Dermis blood vessel endothelial cell (primary cell): ENCODE measurements around the gene MEIOB. TPM values are rescaled to one million over a fixed set of nuclear protein-coding genes. Genes with fewer than 3 reads are reported as not detected.
"Not testable (repeated sequence)": the region's sequence is repeated elsewhere in the genome, so short reads cannot be mapped to it uniquely, and the experiment has no call there.

Experiments used
- DNase-seq: peaks from one replicate; pipeline ENCODE4 v3.0.0; 2010
- total RNA-seq: library from RNA; depleted of rRNA; stranded (reverse); fragments of >200 nt; gene quantifications from 2 replicates; pipeline ENCODE4 v1.2.3, GENCODE V29; 2014

The MEIOB gene, protein sequence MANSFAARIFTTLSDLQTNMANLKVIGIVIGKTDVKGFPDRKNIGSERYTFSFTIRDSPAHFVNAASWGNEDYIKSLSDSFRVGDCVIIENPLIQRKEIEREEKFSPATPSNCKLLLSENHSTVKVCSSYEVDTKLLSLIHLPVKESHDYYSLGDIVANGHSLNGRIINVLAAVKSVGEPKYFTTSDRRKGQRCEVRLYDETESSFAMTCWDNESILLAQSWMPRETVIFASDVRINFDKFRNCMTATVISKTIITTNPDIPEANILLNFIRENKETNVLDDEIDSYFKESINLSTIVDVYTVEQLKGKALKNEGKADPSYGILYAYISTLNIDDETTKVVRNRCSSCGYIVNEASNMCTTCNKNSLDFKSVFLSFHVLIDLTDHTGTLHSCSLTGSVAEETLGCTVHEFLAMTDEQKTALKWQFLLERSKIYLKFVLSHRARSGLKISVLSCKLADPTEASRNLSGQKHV
- total RNA-seq, result not detected in 2 replicates

- peak; percentile 38 for DNase-seq
Measured at GRCh38 chr16:1871974-1872635, at the start of gene MEIOB. TSS of gene MEIOB (minus strand) at chr16:1872164. CDS start at chr16:1868175, 3,989 bp downstream.

DNA sequence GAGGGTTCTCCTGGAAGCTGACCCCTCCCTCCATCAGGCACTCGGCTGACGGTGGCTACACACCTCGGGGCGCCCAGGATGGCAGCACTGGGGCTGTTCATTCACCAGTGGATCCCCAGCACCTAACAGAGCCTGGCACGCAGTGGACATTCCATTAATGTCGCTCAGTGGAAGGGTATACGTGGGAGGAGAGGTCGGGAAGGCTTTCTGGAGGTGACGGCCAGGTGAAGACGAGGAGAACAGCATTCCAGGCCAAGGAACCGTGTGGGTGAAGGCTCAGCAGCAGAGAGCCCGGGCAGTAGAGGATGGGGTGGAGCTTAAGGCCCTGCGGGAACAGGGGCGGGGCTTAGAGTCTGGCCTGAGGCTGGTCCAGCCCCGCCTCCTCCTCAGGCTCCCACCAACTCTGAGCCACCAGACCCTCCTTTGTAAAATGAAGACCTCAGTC, 48.8 kb upstream of the MEIOB start:
- DNase-seq, result peak; percentile 33

DNA sequence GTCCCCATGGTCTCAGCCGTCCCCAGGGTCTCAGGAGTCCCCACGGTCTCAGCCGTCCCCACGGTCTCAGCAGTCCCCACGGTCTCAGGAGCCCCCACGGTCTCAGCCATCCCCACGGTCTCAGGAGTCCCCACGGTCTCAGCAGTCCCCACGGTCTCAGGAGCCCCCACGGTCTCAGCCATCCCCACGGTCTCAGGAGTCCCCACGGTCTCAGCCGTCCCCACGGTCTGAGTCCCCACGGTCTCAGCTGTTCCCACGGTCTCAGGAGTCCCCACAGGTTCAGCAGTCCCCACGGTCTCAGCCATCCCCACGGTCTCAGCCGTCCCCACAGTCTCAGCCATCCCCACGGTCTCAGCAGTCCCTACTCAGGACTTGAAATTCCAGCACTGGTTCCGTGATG, 48.2 kb upstream of the MEIOB start:
- DNase-seq, result not testable (repeated sequence)

DNA sequence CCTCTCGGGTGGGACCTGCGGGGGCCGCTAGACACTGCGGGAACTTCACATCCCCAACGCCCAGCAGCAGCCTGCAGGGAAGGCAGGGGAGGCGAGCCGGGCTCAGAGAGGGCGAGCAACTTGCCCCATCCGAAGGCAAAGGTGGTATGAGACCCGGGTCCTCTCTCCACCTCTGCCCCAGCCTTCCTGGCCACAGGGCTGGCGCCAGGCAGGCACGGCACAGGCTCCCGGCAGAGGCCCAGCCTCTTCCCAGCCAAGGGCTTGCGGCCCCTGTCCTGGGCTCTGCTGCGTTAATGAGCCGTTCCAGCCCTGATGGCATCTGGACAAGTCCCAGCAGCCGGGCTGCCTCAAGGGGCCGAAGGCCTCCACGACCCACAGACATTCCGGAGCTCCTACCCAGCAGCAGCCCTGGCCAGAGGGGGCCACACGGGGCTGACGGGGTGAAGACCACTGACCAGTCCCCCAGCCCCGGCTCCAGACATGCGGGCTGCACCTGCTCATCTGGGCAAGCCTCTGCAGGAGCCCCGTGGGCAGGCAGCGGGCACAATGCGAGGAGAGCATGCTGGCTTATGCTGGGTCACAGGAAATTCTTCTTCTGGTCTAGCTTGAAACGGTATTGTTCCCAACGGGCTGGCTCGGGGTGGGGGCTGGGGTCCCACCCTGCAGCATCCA, 47.5 kb upstream of the MEIOB start:
- DNase-seq, result no peak

- no peak for DNase-seq
Measured at GRCh38 chr16:1918351-1919326, 46.7 kb upstream of the MEIOB start, which contains the start of gene HS3ST6. TSS of gene HS3ST6 (minus strand) at chr16:1918415. CDS start at chr16:1918323, 92 bp downstream.

GRCh38 chr16:1917665-1918350, 45.8 kb upstream of the MEIOB start:
- no peak for DNase-seq

DNA sequence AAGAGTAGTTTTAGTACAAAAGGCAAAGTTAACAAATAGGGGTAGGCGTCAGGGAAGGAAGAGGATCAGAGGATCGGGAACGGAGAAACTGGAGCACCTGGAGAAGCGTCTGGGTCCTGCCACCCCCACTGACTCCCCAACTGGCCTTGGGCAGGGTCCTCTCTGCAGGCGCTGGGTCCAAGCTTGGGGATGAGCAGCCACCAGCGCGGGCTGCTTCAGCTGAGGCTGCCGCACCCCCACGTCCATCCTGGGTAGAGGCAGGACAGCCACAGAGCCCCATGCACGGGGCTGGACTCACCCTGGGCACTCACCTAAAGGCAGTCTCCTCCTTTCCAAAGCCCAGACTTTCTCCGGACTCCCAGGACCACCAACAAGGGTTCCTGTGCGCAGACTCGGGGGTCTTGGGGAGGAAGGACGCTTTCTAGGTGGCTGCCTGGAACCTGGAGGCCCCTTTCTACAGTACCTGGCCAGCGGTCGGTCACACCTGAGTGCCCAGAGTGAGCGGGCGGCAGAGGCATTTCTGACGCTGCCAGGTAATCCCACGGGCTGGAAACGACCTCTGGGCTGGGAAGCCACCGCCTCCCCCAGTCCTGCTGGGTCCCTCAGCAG, 45.2 kb upstream of the MEIOB start:
- no peak for DNase-seq

DNA sequence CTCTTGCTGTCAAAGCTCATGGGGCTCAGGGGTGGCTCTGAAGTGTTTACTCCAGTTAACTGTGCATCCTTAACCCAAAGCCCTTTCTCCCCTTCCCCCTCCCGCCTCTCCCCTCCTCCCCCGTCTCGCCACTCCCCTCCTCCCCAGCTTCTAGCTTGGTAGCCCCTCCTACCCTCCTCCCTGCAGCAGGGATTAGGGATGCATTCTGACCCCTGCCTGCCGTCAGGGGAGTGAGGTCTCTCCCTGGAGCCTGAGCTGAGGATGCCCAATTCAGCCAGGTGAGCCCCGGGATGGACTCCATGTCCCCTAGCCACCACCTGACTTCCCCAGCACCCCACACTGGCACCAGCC, 44.7 kb upstream of the MEIOB start:
- no peak for DNase-seq

DNA sequence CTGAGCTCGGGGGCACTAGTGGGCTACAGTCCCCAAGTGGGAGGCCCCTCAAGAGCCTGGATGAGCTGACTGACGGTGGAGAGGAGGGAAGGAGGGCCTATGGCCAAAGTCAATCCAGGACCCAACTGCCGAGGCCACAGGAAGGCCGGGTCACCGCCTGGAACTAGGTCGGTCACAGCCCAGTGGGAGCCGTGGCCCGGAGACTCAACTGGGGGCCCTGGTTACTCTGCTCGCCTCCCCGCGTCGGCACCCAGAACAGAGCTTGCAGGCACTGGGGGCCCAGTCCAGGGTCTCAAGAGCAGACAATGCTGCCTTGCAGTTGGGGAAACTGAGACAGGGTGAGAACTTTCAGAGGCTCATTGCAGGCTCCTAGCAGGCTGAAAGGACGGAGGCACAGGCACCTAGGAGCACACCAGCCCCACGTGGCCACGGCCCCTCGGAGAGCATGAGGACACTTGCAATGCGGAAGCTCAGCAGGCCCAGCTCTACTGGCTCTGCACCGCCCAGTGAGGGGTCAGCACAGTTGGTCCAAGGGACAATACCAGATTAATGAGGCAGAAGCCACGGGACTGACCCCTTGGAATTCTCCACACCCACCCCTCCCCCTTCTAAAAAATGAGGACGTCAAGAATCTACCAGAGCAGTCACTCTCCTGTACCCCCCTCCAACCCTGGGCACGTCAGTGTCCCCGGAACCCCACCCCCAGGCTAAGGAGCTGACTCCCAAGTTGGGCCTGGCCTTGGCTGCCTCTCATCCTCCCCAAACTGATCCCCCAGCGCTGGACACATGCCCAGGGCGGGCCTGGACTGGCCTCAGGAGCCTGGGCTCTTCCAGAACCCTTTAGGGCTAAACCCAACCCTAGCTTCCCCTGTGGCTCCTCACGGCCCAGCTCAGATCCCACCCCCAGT, 44.0 kb upstream of the MEIOB start:
- no peak for DNase-seq

GRCh38 chr16:1914988-1915387, 43.0 kb upstream of the MEIOB start:
- no peak for DNase-seq

DNA sequence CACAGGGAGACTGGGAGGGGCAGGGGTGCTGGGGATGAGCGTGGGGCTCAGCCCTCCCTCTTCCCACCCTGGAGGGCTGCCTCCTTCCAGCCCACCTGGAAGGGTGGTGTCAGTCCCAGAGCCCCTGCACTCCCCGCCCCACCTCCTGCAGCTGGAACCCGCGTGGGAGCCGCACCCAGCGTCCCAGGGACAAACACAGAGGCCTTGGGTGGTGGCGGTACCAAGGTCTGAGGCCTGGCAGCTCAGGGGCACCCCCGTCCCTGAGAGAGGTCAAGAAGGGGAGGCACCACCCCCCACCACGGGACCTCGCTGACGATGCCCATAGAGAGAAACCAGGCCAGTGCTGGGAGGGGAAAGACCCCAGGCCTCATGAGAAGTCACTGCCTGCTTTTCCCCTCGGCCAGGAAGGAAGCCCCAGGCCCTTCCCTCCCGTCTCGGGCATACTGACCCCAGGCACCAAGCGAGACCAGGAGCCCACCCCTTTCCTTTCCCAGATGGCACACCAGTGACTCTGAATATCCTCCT, 42.2 kb upstream of the MEIOB start:
- no peak for DNase-seq

DNA sequence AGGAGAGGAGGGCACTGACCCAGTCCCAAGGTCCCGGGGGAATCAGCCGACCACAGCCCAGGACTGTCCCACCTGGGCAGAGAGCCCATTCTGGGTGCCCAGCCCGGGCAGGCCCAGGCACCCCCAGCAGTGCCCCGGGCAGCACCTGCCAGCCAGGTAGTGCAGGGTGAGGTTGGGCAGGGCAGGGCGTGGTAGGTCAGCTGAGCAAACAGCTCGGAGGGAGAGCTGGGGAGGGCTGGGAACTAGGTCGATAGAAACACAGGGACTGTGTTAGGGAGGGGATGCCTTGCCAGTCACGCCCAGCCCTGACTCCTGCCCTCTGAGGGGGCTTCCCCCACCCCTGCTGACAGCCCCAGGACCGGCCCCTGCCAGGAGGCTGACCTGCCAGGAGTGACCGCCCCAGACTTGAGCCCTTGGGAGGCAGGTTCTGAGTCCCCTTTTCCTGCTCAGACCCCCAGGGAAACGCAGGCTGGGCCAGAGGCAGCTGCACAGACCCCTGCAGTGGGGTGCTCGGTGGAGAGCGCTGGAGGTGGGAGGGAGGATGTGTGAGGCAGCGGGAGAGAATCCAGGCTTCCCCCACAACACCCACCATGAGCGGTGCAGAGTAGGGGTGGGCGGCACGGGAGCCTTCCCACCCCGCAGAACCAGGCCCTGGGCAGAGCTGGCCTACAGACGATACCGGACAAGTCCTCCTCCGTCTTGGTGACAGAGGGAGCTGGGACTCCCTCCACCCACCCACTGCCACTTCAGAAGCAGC, 41.5 kb upstream of the MEIOB start:
- DNase-seq, result no peak

- no peak for DNase-seq
Measured at GRCh38 chr16:1912215-1912543, 40.2 kb upstream of the MEIOB start.

DNA sequence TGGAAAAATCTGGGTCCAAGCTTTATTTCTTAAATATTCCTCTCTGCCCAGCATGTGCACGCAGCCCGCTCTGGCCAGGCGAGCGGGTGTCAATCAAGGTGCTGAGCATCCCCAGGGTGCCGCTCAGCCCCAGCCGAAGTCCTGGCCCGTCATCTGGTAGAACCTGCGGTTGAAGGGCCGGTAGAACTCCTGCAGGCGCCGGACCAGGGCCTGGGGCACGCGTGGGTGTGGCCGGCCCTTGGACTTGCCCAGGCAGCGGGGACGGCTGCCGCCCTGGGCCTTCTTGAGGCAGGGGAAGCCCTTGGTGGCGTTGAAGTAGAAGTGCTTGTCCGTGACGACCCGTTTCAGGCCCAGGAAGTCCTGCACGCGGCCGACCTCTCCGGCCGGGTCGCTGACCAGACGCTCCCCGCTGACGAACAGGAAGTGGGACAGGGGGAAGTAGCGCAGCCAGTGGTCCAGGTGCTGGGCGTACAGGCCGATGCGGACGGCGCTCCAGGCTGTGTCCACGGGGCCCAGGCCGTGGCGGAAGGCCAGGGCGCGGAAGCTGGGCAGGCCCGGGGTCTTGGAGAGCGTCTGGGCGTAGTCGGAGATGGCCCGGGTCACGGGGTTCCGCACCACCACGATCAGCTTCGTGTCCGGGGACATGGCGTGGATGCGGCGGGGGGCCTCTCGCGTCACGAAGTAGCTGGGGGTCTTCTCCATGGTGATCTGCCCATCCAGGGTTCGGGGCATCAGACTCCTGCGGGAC, 39.7 kb upstream of the MEIOB start:
- DNase-seq, result no peak

- DNase-seq, result no peak
Measured at GRCh38 chr16:1909561-1910231, 37.7 kb upstream of the MEIOB start.

DNA sequence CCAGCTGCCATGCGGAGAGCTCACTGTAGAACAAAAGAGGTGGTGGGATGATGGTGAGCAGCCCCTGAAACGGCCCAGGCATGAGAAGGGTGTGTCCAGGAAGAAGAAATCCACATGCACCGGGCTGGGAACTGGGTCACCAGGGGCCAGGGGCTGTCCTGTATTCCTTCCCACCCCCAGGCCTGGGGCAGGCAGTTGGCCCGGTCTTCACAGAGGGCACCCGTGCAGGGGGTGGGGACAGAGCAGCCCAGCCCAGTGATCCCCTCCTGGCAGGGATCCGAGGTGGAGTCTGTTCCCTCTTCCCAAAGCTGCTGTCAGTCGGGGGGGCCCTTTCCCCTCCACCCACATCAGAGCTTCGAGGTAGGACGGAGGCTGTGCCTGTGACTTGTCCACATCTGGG, 37.0 kb upstream of the MEIOB start:
- no peak for DNase-seq

DNA sequence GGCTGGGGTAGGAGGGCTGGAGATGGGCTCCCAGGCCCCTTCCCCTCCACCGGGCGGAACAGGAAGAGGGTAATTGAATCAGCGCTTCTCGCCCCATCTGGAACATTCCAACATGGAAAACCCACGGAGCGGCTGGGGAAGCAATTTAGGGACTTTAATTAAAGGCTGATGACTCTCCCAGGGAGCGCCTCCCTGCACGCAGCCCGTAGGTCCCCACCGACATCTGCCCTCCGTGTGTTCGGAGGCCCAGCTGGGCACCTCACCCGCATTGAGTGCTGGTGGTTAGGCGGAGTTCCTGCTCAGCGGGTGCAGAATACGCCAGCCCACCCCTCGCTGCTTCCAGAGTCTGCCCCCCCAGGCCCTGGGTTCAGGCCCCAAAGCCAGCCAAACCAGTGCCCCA, 36.2 kb upstream of the MEIOB start:
- no peak for DNase-seq
